HG03095 (cell line): ENCODE data around the gene AKAP14.
"Not testable (repeated sequence)": the region's sequence is repeated elsewhere in the genome, so short reads cannot be mapped to it uniquely, and the experiment has no call there.

ENCODE experiments used
- ATAC-seq: cut with Tn5 transposase; IDR thresholded peaks from one replicate; pipeline ENCODE4 v1.9.1; 2021; ENCODE audit warnings: moderate library complexity; ENCODE audit not compliant: unreplicated experiment

Gene AKAP14

GRCh38 chrX:119895843-119896326 lies at the start of gene AKAP14:
TSS of gene AKAP14 (plus strand) at chrX:119895893. CDS start at chrX:119903224, 7,331 bp downstream.
- no peak for ATAC-seq

GRCh38 chrX:119852382-119853353 lies 43.0 kb upstream of the AKAP14 start, which contains the start of gene UPF3B:
TSS of gene UPF3B (minus strand) at chrX:119852963. CDS start at chrX:119852928, 35 bp downstream.
- ATAC-seq = peak; percentile 91

GRCh38 chrX:119853444-119853843 lies 42.2 kb upstream of the AKAP14 start:
- no peak for ATAC-seq

GRCh38 chrX:119870626-119871131 lies 25.0 kb upstream of the AKAP14 start:
- ATAC-seq = no peak

- peak; percentile 32 for ATAC-seq
These were observed 24.5 kb upstream of the AKAP14 start for GRCh38 chrX:119871245-119871598.

GRCh38 chrX:119871599-119872395 lies 23.9 kb upstream of the AKAP14 start, which contains the start of the genes NDUFA1 and RNF113A:
TSS of gene NDUFA1 (plus strand) at chrX:119871832. CDS start at chrX:119871912, 80 bp downstream.
TSS of gene RNF113A (minus strand) at chrX:119871733. CDS start at chrX:119871613, 120 bp downstream.
- ATAC-seq = peak; percentile 92

- no peak for ATAC-seq
These were observed 17.0 kb upstream of the AKAP14 start for GRCh38 chrX:119878740-119879139.

- ATAC-seq = no peak
These were observed 15.6 kb upstream of the AKAP14 start for GRCh38 chrX:119880076-119880475.

GRCh38 chrX:119880552-119881437 lies 14.9 kb upstream of the AKAP14 start:
- ATAC-seq = peak; percentile 89

GRCh38 chrX:119885554-119886428 lies 9.9 kb upstream of the AKAP14 start:
- no peak for ATAC-seq

GRCh38 chrX:119887721-119888425 lies 7.8 kb upstream of the AKAP14 start:
- no peak for ATAC-seq

- ATAC-seq = not testable (repeated sequence)
These were observed 5.1 kb upstream of the AKAP14 start for GRCh38 chrX:119890626-119891025.

GRCh38 chrX:119891961-119892692 lies 3.6 kb upstream of the AKAP14 start:
- not testable (repeated sequence) for ATAC-seq

GRCh38 chrX:119899125-119899524 lies 3.4 kb downstream of the AKAP14 start:
- no peak for ATAC-seq

- ATAC-seq = no peak
These were observed 5.3 kb downstream of the AKAP14 start for GRCh38 chrX:119900976-119901375.

GRCh38 chrX:119916310-119916709 lies 20.6 kb downstream of the AKAP14 start:
- no peak for ATAC-seq

- no peak for ATAC-seq
These were observed 22.2 kb downstream of the AKAP14 start for GRCh38 chrX:119917877-119918276.
